Endothelial cell of umbilical vein (primary cell): ENCODE measurements around the gene ELANE. TPM values are rescaled to one million over a fixed set of nuclear protein-coding genes. Genes with fewer than 3 reads are reported as not detected.

ENCODE experiments used
- BruUV-seq: library from RNA; stranded (reverse); fragments of 400-500 nt; replicated peaks from 2 replicates; lab custom pipeline; 2021; lab: Mats Ljungman, UMichigan
- CTCF ChIA-PET: fragments of 300-600, 350-600 bp; sonication (Branson Sonifier 250); formaldehyde crosslinking; loops from one replicate; lab custom pipeline; 2021; ENCODE audit warnings: antibody characterized with exemption, inconsistent platforms; lab: Charles Lee
- POLR2A ChIA-PET: fragments of 300-600, 350-600 bp; sonication (Branson Sonifier 250); formaldehyde crosslinking; loops from one replicate; lab custom pipeline; 2021; ENCODE audit warnings: antibody characterized with exemption, inconsistent platforms; lab: Charles Lee
- DNase-seq: peaks from one replicate; pipeline ENCODE4 v3.0.0-alpha.2; 2011; ENCODE audit warnings: low read depth, low spot score
- FAIRE-seq: peaks from 2 replicates; lab custom pipeline; 2011; peaks lifted over from hg19 to GRCh38; lab: Jason Lieb, UNC
- H2AFZ ChIP-seq: 2 replicates; pipeline ENCODE4 v1.6.0; 2012; ENCODE audit warnings: low read depth, low read length, control low read depth, inconsistent platforms
- H3K27ac ChIP-seq: 2 replicates; pipeline ENCODE4 v1.5.1; 2011; ENCODE audit warnings: low read depth, mild to moderate bottlenecking, control low read depth, low read length, moderate library complexity; ENCODE audit not compliant: insufficient read depth
- H3K27me3 ChIP-seq, 2 experiments: 2 replicates each; pipeline versions ENCODE4 v1.6.0 to v1.6.1; 2011; ENCODE audit warnings: low read length in 2 of 2, mixed read lengths in 1 of 2; ENCODE audit not compliant: control insufficient read depth in 2 of 2, insufficient read depth in 2 of 2
- H3K36me3 ChIP-seq, 2 experiments: 2 replicates in 1 of 2; 3 replicates in 1 of 2; pipeline ENCODE4 v1.5.1; 2011; ENCODE audit warnings: low read length in 2 of 2, mild to moderate bottlenecking in 1 of 2, moderate library complexity in 1 of 2; ENCODE audit not compliant: control insufficient read depth in 2 of 2, insufficient read depth in 2 of 2; ENCODE audit errors: extremely low read depth in 1 of 2
- H3K4me1 ChIP-seq: 3 replicates; pipeline ENCODE4 v1.5.1; 2011; ENCODE audit warnings: mild to moderate bottlenecking, low read length; ENCODE audit not compliant: control insufficient read depth, insufficient read depth; ENCODE audit errors: extremely low read depth
- H3K4me2 ChIP-seq: 2 replicates; pipeline ENCODE4 v1.6.1; 2011; ENCODE audit warnings: low read length, control low read depth, mixed read lengths; ENCODE audit not compliant: insufficient read depth
- H3K4me3 ChIP-seq, 3 experiments: fragments of 200-600 bp in 1 of 3; sonication (generic), shearing (Covaris generic) in 1 of 3; replicated peaks in 1 of 3; 2 replicates each; pipeline ENCODE4 v1.5.1; 2011 to 2016; ENCODE audit warnings: control low read depth in 3 of 3, low read length in 3 of 3, mild to moderate bottlenecking in 2 of 3, inconsistent platforms in 1 of 3, low read depth in 1 of 3, moderate library complexity in 1 of 3; ENCODE audit not compliant: insufficient read depth in 1 of 3
- H3K79me2 ChIP-seq: 2 replicates; pipeline ENCODE4 v1.6.0; 2012; ENCODE audit warnings: low read length, inconsistent platforms; ENCODE audit not compliant: control insufficient read depth, insufficient read depth
- H3K9ac ChIP-seq: replicated peaks from 2 replicates; pipeline ENCODE3; 2011; ENCODE audit warnings: low read length, control low read depth; ENCODE audit not compliant: insufficient read depth; ENCODE audit errors: extremely low read depth
- H3K9me1 ChIP-seq: replicated peaks from 3 replicates; pipeline ENCODE4 v1.6.0; 2011; ENCODE audit warnings: mild to moderate bottlenecking, low read length; ENCODE audit not compliant: control insufficient read depth, insufficient read depth; ENCODE audit errors: extremely low read depth
- H3K9me3 ChIP-seq: replicated peaks from 2 replicates; pipeline ENCODE4 v1.5.1; 2012; ENCODE audit warnings: low read length, inconsistent platforms; ENCODE audit not compliant: control insufficient read depth, insufficient read depth
- H4K20me1 ChIP-seq: replicated peaks from 2 replicates; pipeline ENCODE3; 2011; ENCODE audit warnings: mild to moderate bottlenecking, low read length; ENCODE audit not compliant: control insufficient read depth, insufficient read depth; ENCODE audit errors: extremely low read depth
- EZH2 ChIP-seq: IDR thresholded peaks from 2 replicates; pipeline ENCODE4 v1.6.1; 2012; ENCODE audit warnings: borderline replicate concordance, low read depth, mild to moderate bottlenecking, moderate library complexity, low read length, inconsistent platforms; ENCODE audit not compliant: severe bottlenecking
- FOS ChIP-seq: IDR thresholded peaks from 2 replicates; pipeline ENCODE4 v1.6.1; 2011; ENCODE audit warnings: mild to moderate bottlenecking, low read length, moderate library complexity, borderline replicate concordance; ENCODE audit not compliant: insufficient read depth
- GATA2 ChIP-seq: IDR thresholded peaks from 2 replicates; pipeline ENCODE4 v1.7.0; 2011; ENCODE audit warnings: low read depth, mild to moderate bottlenecking, moderate library complexity, mixed read lengths, low read length; ENCODE audit not compliant: insufficient read length, insufficient read depth
- JUN ChIP-seq: IDR thresholded peaks from 2 replicates; pipeline ENCODE4 v1.6.1; 2011; ENCODE audit warnings: borderline replicate concordance, low read depth; ENCODE audit not compliant: insufficient read length, insufficient read depth
- MAX ChIP-seq: IDR thresholded peaks from 2 replicates; pipeline ENCODE4 v1.6.1; 2011; ENCODE audit not compliant: insufficient read depth, insufficient read length
- MYC ChIP-seq: IDR thresholded peaks from one replicate; pipeline ENCODE4 v1.6.1; 2011; ENCODE audit warnings: mild to moderate bottlenecking, low read depth, low read length
- POLR2A ChIP-seq: IDR thresholded peaks from 2 replicates; pipeline ENCODE4 v1.6.1; 2012; ENCODE audit warnings: low read depth, mild to moderate bottlenecking, control low read depth, low read length
- POLR2AphosphoS5 ChIP-seq: IDR thresholded peaks from 2 replicates; pipeline ENCODE4 v1.6.1; 2012; ENCODE audit warnings: low read depth, mild to moderate bottlenecking, control low read depth, low read length, moderate library complexity; ENCODE audit not compliant: insufficient read depth
- dilution Hi-C: fragments of 300-500 bp; cut with MboI; formaldehyde crosslinking; loops from one replicate; pipeline ENCODE4 v1.15.0; 2019; ENCODE audit warnings: low sequenced_read_pairs; ENCODE audit not compliant: extremely low pct_ligation_motif_present
- intact Hi-C: fragments of 100-400 bp; cut with micrococcal nuclease; formaldehyde crosslinking; loops from one replicate; pipeline ENCODE4 v1.10.0; 2022
- polyA plus RNA-seq, 4 experiments: library from polyadenylated mRNA; depleted of rRNA in 3 of 4; stranded (reverse) in 3 of 4; unstranded in 1 of 4; fragments of >200 nt; gene quantifications; 2 replicates each; pipeline versions ENCODE4 v1.2.1 to v1.2.3, GENCODE V29; 2011 to 2012; ENCODE audit warnings: missing spikeins in 1 of 4
- total RNA-seq: library from RNA; stranded (reverse); gene quantifications from 2 replicates; pipeline ENCODE4 v1.2.3, GENCODE V29; 2021
- TF ChIP-seq, protein P1 (sequence below), 2 donors: IDR thresholded peaks; 1 replicate in 1 of 2; 2 replicates in 1 of 2; pipeline ENCODE4 v1.5.1; 2011; ENCODE audit warnings: low read length in 2 of 2, mild to moderate bottlenecking in 2 of 2, moderate library complexity in 2 of 2, control low read depth in 1 of 2, inconsistent platforms in 1 of 2, low read depth in 1 of 2; ENCODE audit not compliant: insufficient read depth in 1 of 2; ENCODE audit errors: extremely low read depth in 1 of 2

ELANE gene
- total and polyA plus RNA-seq, 2 donors (not counting 3 experiments of a cell fraction or from before 2014, with no cell fraction given) = not detected

- DNase-seq (no peak), FAIRE-seq (no peak)
- H4K20me1 ChIP-seq = peaks cover 3% of the 10 kb centered on the region
- no peak overlapping the region for H3K4me2 ChIP-seq
- no peak overlapping the region for H3K9ac ChIP-seq
- H3K9me3 ChIP-seq = no peaks in the 10 kb centered on the region
- intact Hi-C loops = no loop called here
- BruUV-seq = no TSS peak
- TF ChIP-seq, protein P1, sequence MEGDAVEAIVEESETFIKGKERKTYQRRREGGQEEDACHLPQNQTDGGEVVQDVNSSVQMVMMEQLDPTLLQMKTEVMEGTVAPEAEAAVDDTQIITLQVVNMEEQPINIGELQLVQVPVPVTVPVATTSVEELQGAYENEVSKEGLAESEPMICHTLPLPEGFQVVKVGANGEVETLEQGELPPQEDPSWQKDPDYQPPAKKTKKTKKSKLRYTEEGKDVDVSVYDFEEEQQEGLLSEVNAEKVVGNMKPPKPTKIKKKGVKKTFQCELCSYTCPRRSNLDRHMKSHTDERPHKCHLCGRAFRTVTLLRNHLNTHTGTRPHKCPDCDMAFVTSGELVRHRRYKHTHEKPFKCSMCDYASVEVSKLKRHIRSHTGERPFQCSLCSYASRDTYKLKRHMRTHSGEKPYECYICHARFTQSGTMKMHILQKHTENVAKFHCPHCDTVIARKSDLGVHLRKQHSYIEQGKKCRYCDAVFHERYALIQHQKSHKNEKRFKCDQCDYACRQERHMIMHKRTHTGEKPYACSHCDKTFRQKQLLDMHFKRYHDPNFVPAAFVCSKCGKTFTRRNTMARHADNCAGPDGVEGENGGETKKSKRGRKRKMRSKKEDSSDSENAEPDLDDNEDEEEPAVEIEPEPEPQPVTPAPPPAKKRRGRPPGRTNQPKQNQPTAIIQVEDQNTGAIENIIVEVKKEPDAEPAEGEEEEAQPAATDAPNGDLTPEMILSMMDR (IDR thresholded peaks at IDR 0.05; ENCODE audit: extremely low read depth in 1 of 2, insufficient read depth in 1 of 2, low read depth in 1 of 2, low read length in 2 of 2) = no peak
- TF ChIP-seq JUN (no peak), GATA2 (no peak), MYC (no peak), EZH2 (no peak), MAX (no peak), FOS (no peak), POLR2AphosphoS5 (no peak), POLR2A (no peak)
- no peaks in the 10 kb centered on the region for H3K9me1 ChIP-seq
- no peak overlapping the region for H2AFZ ChIP-seq
- ChIA-PET CTCF (no interaction called here), POLR2A (no interaction called here)
- no peak overlapping the region for H3K27ac ChIP-seq
- H3K4me1 ChIP-seq = no peaks in the 10 kb centered on the region
- H3K27me3 ChIP-seq = no peaks in the 10 kb centered on the region
- no peak overlapping the region for H3K4me3 ChIP-seq
- H3K36me3 ChIP-seq = peaks cover 66 to 77% of the 10 kb centered on the region in 2 experiments
- H3K79me2 ChIP-seq = peaks cover 70% of the 10 kb centered on the region
- dilution Hi-C loops = no loop called here
Observed at GRCh38 chr19:807627-808422, 44.3 kb upstream of the ELANE start.
